HG03354 (cell line): ENCODE measurements around the gene NKX2-3.

Source experiments
- ATAC-seq: cut with Tn5 transposase; IDR thresholded peaks from one replicate; pipeline ENCODE4 v1.9.1; 2021; ENCODE audit warnings: mild to moderate bottlenecking; ENCODE audit not compliant: unreplicated experiment, poor library complexity, severe bottlenecking

The NKX2-3 gene

GRCh38 chr10:99569253-99569939 is 36.7 kb downstream of the NKX2-3 start:
- no peak for ATAC-seq

GRCh38 chr10:99569961-99570360 is 37.2 kb downstream of the NKX2-3 start:
- no peak for ATAC-seq

GRCh38 chr10:99571816-99572215 is 39.1 kb downstream of the NKX2-3 start:
- no peak for ATAC-seq

GRCh38 chr10:99573790-99574189 is 41.0 kb downstream of the NKX2-3 start:
- ATAC-seq: no peak

GRCh38 chr10:99579971-99580370 is 47.2 kb downstream of the NKX2-3 start:
- no peak for ATAC-seq

GRCh38 chr10:99582255-99582770 is 49.6 kb downstream of the NKX2-3 start:
- ATAC-seq: no peak

- no peak for ATAC-seq
Measured at GRCh38 chr10:99583687-99584086, 50.9 kb downstream of the NKX2-3 start.
